SK-N-MC (cell line): Measurements from ENCODE around the gene ZMIZ1.

Experiments
- DNase-seq: peaks from one replicate; pipeline ENCODE4 v3.0.0-alpha.2; 2011; ENCODE audit warnings: low read depth, low spot score
- H3K27ac ChIP-seq: fragments of 200-600 bp; sonication (generic); 2 replicates; pipeline ENCODE4 v1.5.1; 2016; ENCODE audit warnings: mixed run types
- H3K36me3 ChIP-seq: fragments of 200-600 bp; sonication (generic); 2 replicates; pipeline ENCODE4 v1.6.1; 2017; ENCODE audit warnings: antibody characterized with exemption, low read length, mixed read lengths; ENCODE audit not compliant: insufficient read depth
- H3K4me3 ChIP-seq: fragments of 200-600 bp; sonication (generic); 2 replicates; pipeline ENCODE4 v1.5.1; 2016
- H3K9ac ChIP-seq: fragments of 200-600 bp; sonication (generic); 2 replicates; pipeline ENCODE4 v1.8.0; 2017; ENCODE audit warnings: mixed run types, mixed read lengths; ENCODE audit not compliant: insufficient read length
- H3K9me3 ChIP-seq: fragments of 200-600 bp; sonication (generic); 2 replicates; pipeline ENCODE4 v1.6.1; 2017; ENCODE audit warnings: low read depth, mild to moderate bottlenecking, antibody characterized with exemption, low read length, moderate library complexity, mixed read lengths
- EZH2 ChIP-seq: fragments of 200-600 bp; sonication (generic); IDR thresholded peaks from one replicate; pipeline ENCODE4 v1.6.1; 2017; ENCODE audit warnings: antibody characterized with exemption
- FOXP2 ChIP-seq: optimal IDR thresholded peaks from 2 replicates; pipeline ENCODE3; 2011; ENCODE audit warnings: mild to moderate bottlenecking, moderate library complexity; ENCODE audit not compliant: insufficient read depth; ENCODE audit errors: extremely low read length, control extremely low read depth
- POLR2AphosphoS5 ChIP-seq: IDR thresholded peaks from 2 replicates; pipeline ENCODE4 v1.6.1; 2012; ENCODE audit warnings: mild to moderate bottlenecking, low read depth, low read length, borderline replicate concordance

Gene ZMIZ1

DNA sequence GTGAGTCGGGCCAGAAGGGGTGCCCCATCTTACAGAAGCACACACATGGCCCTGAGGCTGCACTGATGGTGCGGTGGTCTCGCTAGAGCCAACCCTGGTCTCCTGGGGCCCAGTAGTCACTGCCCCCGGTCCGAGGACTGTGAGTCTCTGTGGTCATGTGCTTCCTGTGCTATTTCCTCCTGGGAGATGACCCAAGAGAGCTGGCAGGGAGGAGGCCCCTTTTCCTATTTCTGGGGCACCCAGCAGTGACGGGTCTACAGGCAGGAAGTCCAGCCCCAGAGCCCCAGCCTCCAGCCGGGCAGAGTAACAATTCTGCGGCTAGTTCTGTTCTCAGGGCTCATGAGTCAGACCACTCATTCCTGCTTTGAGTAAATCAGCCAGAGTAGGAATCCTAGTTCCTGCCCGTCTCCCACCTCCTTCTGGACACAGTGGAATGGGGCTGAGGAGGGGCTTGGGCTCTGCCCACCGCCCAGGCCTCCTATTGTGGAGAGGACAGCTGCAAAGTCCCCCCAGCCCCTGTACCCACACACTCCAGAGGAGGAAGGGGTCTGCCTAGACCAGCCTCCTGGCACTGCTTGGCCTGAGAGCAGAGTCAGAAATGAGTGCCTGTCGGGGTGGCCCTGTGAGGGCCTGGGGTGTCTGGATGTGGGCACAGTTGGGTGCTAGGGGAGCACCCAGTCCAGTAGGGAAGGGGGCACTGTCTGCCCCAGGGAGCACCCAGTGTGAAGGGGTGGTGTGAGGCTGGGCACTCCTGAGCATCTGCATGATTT is 198.0 kb downstream of the ZMIZ1 start:
- Histone ChIP-seq H3K4me3 (no peak overlapping the region), H3K9ac (no peak overlapping the region), H3K9me3 (no peaks in the 10 kb centered on the region), H3K36me3 (no peaks in the 10 kb centered on the region), H3K27ac (no peak overlapping the region)
- no peak for DNase-seq
- TF ChIP-seq FOXP2 = no peak
- no peak for TF ChIP-seq EZH2
- TF ChIP-seq POLR2AphosphoS5 = no peak

DNA sequence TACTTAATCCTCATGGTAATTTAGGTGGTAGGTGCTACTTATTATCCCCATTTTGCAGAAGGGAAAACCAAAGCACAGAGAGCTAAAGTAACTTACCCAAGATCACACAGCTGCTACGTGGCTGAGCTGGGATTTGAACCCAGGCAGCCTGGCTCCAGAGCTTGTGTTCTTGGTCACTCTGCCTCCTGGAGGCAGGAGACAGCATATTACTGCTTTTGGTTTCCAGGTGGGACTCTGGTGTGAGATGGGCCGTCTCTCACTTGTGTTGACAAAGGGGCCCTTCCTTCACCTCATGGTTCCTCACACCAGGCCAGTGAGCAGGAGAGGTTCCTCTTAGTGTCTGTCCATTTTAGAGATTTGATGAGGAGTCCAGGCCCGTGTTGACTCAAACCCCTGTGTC is 198.7 kb downstream of the ZMIZ1 start:
- Histone ChIP-seq H3K27ac (no peak overlapping the region), H3K36me3 (no peaks in the 10 kb centered on the region), H3K9ac (no peak overlapping the region), H3K9me3 (no peaks in the 10 kb centered on the region), H3K4me3 (no peak overlapping the region)
- DNase-seq = no peak
- no peak for TF ChIP-seq EZH2
- TF ChIP-seq FOXP2 = no peak
- TF ChIP-seq POLR2AphosphoS5 = no peak

DNA sequence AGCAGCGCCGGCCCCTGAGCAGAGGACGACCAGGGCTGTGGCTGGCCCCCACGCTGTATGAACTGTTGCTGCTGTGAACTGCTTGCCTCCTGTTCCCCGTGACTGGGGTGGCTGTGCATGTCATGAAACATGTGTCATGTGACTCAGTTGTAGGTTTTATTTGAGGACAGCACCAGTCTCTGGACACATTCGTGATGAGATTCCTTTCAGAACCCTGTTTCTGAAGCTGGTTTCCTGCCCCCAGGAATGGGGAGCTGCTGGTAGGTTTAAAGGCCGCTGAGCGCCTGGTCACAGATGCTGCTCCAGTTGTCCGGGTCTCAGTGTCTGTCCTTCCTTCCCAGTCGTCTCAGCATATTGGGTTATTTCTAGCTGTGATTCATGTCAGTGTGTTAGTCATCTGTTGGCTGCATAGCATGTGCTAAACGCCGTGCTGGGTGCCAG is 199.4 kb downstream of the ZMIZ1 start:
- H3K4me3 ChIP-seq = no peak overlapping the region
- DNase-seq = no peak

DNA sequence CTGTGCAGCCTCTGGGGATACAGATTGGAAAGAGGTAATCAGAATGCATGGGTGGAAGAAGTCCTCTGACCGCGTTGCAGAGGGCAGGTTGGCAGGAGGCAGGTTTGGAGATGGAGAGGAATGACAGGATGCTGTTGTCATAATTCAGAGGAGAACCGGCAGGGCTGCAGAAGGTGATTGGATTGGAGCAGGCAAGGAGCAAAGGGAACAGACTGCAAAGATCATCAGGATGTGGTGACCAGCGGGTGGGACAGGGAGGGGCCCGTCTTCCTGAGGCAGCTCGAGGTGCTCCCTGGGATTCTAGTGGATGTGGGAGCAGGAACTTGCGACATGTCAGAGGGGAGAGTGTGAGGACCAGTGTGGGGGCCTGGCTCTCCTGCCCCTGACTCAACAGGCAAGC is 200.0 kb downstream of the ZMIZ1 start:
- no peak for DNase-seq
- no peaks in the 10 kb centered on the region for H3K36me3 ChIP-seq
- TF ChIP-seq FOXP2 (no peak), EZH2 (no peak), POLR2AphosphoS5 (no peak)
- H3K9ac ChIP-seq = no peak overlapping the region
- H3K4me3 ChIP-seq = no peak overlapping the region
- no peak overlapping the region for H3K27ac ChIP-seq
- H3K9me3 ChIP-seq = no peaks in the 10 kb centered on the region

More for the DNA sequence above, 199.4 kb downstream of the ZMIZ1 start:
- no peak for TF ChIP-seq EZH2
- H3K27ac ChIP-seq = no peak overlapping the region
- no peaks in the 10 kb centered on the region for H3K9me3 ChIP-seq
- H3K9ac ChIP-seq = no peak overlapping the region
- H3K36me3 ChIP-seq = no peaks in the 10 kb centered on the region

DNA sequence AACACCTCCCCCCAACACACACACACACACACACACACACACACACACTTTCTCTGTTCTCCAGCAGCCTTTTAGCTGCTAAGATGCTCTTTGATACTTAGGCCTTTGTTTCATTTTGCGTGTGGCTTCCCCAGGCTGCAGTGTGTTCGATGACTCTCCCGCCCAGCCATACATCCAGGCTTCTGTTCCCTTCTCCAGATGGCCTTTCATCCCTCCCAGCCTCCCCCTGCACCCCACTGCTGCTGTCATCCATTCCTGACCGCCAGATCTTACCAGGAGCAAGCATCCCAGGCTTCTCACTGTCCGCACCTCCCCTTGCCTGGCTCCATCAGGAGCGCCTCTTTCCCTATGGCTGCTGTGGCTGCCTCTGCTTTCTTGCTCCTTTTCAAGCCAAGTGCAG is 200.7 kb downstream of the ZMIZ1 start:
- Histone ChIP-seq H3K27ac (no peak overlapping the region), H3K9me3 (no peaks in the 10 kb centered on the region), H3K4me3 (no peak overlapping the region), H3K36me3 (no peaks in the 10 kb centered on the region), H3K9ac (no peak overlapping the region)
- no peak for DNase-seq
- TF ChIP-seq FOXP2 = no peak
- TF ChIP-seq EZH2 = no peak
- TF ChIP-seq POLR2AphosphoS5 = no peak

DNA sequence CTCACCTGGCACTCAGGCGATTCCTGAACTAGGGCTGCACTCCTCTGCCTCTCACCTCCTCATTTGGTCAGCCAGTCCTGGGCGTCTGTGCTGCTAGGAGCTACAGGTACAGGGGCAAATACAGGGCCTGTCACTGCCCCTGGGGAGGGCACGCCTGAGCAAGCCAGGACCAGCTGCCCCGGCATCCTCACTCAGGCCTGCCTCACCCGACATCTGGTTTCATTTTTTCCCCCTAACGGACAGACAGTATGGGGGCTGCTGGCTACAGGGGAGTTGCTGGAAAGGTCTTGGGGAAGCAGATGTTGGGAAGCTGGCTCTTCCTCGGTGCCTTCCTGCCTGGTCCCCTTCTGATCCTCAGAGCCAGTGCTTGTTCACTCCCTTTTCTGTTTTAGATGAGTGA is 201.2 kb downstream of the ZMIZ1 start:
- H3K9me3 ChIP-seq = no peaks in the 10 kb centered on the region
- H3K4me3 ChIP-seq = no peak overlapping the region
- H3K27ac ChIP-seq = no peak overlapping the region
- DNase-seq = no peak
- no peaks in the 10 kb centered on the region for H3K36me3 ChIP-seq
- TF ChIP-seq POLR2AphosphoS5 (no peak), EZH2 (no peak), FOXP2 (no peak)
- no peak overlapping the region for H3K9ac ChIP-seq

DNA sequence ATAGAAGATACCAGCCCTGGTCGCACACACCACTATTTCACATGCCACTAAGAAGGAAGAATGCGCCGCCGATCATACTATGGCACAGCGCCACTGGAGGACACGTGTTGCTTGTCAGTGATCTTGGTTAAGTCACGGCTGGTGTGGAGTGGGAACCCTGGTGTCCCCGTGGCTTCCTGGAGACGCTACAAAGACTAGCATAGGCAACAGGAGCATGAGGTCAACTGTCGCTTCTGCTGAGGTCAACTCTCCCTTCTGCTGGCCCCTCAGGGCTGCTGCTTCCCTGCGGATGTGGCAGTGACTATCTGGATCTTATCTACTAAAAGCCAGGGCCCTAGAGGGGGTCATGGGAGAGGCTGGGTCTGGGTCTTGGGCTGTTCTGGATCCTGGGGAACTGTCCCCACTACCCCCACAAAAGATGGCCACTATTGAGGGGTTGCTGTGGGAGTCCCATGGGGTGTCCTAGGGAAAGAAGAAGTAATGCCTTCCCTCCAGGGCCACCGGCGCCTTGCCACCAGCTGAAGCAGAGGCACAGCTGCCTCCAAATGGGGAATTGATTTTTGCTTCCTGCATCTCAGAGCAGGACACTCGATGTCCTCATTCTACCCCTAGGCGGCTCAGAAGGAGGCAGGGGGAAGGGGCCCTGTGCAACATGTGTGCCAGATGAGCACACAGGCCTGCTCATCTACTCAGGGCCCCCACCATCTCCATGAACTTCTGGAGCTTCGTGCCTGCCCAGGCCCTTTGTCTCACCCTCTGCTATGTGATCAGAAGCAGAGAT is 201.9 kb downstream of the ZMIZ1 start:
- H3K4me3 ChIP-seq = no peak overlapping the region
- H3K9ac ChIP-seq = no peak overlapping the region
- TF ChIP-seq EZH2 = no peak
- no peak for TF ChIP-seq FOXP2
- TF ChIP-seq POLR2AphosphoS5 = no peak
- H3K9me3 ChIP-seq = no peaks in the 10 kb centered on the region
- H3K27ac ChIP-seq = no peak overlapping the region
- H3K36me3 ChIP-seq = no peaks in the 10 kb centered on the region
- DNase-seq = no peak

DNA sequence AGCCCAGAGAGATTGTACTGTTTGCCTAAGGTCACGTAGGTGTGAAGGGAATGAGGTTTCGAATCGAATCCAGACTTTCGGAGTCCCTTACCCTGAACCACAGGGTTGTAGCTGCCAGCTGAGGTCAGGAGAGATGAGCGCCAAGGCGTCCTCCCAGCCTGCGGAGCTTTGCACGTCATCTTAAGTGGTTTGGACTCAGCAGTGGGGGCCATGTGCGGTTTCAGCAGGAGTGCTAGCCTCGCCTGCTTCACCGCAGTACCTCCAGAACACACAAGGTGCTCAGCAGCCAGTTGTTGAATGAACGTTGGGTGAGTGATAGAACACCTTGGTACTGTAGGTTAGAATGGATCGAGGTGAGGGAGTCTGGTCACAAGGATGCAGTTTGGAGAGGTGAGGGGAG is 203.6 kb downstream of the ZMIZ1 start:
- H3K9me3 ChIP-seq = no peaks in the 10 kb centered on the region
- TF ChIP-seq EZH2 (no peak), POLR2AphosphoS5 (no peak), FOXP2 (no peak)
- no peak overlapping the region for H3K27ac ChIP-seq
- no peak for DNase-seq
- no peaks in the 10 kb centered on the region for H3K36me3 ChIP-seq
- no peak overlapping the region for H3K9ac ChIP-seq
- no peak overlapping the region for H3K4me3 ChIP-seq

DNA sequence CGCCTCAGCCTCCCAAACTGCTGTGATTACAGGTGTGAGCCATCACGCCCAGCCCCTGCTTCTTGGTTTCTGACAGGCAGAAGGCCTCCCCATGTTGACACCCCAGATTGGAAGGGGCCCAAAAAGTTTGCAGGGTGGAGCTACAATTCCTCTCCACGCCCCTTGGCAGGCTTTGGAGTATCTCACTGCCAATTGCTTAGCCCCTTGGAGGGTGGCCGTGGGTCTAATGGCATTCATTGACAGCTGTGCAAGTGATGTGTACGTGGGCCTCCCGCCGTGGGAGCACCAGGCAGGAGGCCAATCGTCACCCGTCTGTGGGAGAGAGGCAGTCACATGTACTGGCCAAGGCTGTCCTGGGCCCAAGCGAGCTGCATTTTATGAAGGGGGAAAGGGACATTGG is 204.8 kb downstream of the ZMIZ1 start:
- no peak for TF ChIP-seq EZH2
- no peak for TF ChIP-seq POLR2AphosphoS5
- Histone ChIP-seq H3K36me3 (no peaks in the 10 kb centered on the region; the same call in 1 of the 2 replicates), H3K9me3 (no peaks in the 10 kb centered on the region), H3K27ac (no peak overlapping the region), H3K9ac (no peak overlapping the region), H3K4me3 (no peak overlapping the region)
- DNase-seq = no peak
